Mesenchymal stem cell (in vitro differentiated cells and primary cell): ENCODE data around the gene SUCO.

Source experiments
- DNase-seq: peaks from one replicate; pipeline ENCODE4 v3.0.0-alpha.2; 2013
- H2AFZ ChIP-seq: one replicate; pipeline ENCODE4 v1.6.1; 2013; ENCODE audit warnings: low read depth, mild to moderate bottlenecking, control low read depth, inconsistent platforms, low read length, moderate library complexity
- H2AK5ac ChIP-seq: 2 replicates; pipeline ENCODE4 v1.6.1; 2013; ENCODE audit warnings: low read length, moderate library complexity, mild to moderate bottlenecking, inconsistent platforms; ENCODE audit not compliant: severe bottlenecking
- H2BK120ac ChIP-seq: one replicate; pipeline ENCODE4 v1.6.1; 2013; ENCODE audit warnings: low read depth, mild to moderate bottlenecking, inconsistent platforms, low read length, moderate library complexity
- H2BK12ac ChIP-seq, 2 experiments: one replicate each; pipeline ENCODE4 v1.6.1; 2013; ENCODE audit warnings: inconsistent platforms in 2 of 2, low read length in 2 of 2, mild to moderate bottlenecking in 2 of 2, moderate library complexity in 2 of 2, control low read depth in 1 of 2
- H2BK15ac ChIP-seq: one replicate; pipeline ENCODE4 v1.6.1; 2013; ENCODE audit warnings: mild to moderate bottlenecking, low read depth, inconsistent platforms; ENCODE audit not compliant: poor library complexity, severe bottlenecking
- H2BK5ac ChIP-seq: 2 replicates; pipeline ENCODE4 v1.6.1; 2013; ENCODE audit warnings: low read depth, mild to moderate bottlenecking, low read length, control low read depth, inconsistent platforms; ENCODE audit not compliant: poor library complexity, severe bottlenecking
- H3K14ac ChIP-seq, 2 experiments: one replicate each; pipeline ENCODE4 v1.6.1; 2013; ENCODE audit warnings: inconsistent platforms in 2 of 2, low read length in 2 of 2, control low read depth in 1 of 2, mild to moderate bottlenecking in 1 of 2, moderate library complexity in 1 of 2
- H3K18ac ChIP-seq, 2 experiments: one replicate each; pipeline ENCODE4 v1.6.1; 2013; ENCODE audit warnings: inconsistent platforms in 2 of 2, low read length in 2 of 2, control low read depth in 1 of 2, low read depth in 1 of 2, mild to moderate bottlenecking in 1 of 2
- H3K23ac ChIP-seq, 2 experiments: one replicate each; pipeline ENCODE4 v1.6.1; 2013; ENCODE audit warnings: inconsistent platforms in 2 of 2, low read length in 2 of 2, mild to moderate bottlenecking in 2 of 2, moderate library complexity in 2 of 2, control low read depth in 1 of 2
- H3K27ac ChIP-seq: 2 replicates; pipeline ENCODE4 v1.5.1; 2013; ENCODE audit warnings: mild to moderate bottlenecking, moderate library complexity, low read length, control low read depth, inconsistent platforms; ENCODE audit not compliant: poor library complexity, severe bottlenecking
- H3K27me3 ChIP-seq, 2 experiments: 2 replicates each; pipeline versions ENCODE4 v1.6.1 to v1.7.0; 2013; ENCODE audit warnings: low read length in 2 of 2, mild to moderate bottlenecking in 2 of 2, moderate library complexity in 2 of 2, control low read depth in 1 of 2, inconsistent platforms in 1 of 2; ENCODE audit not compliant: control insufficient read depth in 1 of 2, insufficient read depth in 1 of 2
- H3K36me3 ChIP-seq, 2 experiments: 2 replicates each; pipeline versions ENCODE4 v1.6.1 to v1.7.0; 2013; ENCODE audit warnings: low read length in 2 of 2, control low read depth in 1 of 2, inconsistent platforms in 1 of 2, low read depth in 1 of 2, mild to moderate bottlenecking in 1 of 2; ENCODE audit not compliant: insufficient read depth in 2 of 2, control insufficient read depth in 1 of 2
- H3K4ac ChIP-seq, 2 experiments: one replicate each; pipeline ENCODE4 v1.6.1; 2013; ENCODE audit warnings: inconsistent platforms in 2 of 2, low read length in 2 of 2, mild to moderate bottlenecking in 2 of 2, moderate library complexity in 2 of 2, control low read depth in 1 of 2, low read depth in 1 of 2
- H3K4me1 ChIP-seq: 2 replicates; pipeline ENCODE4 v1.6.1; 2013; ENCODE audit warnings: low read depth, low read length, control low read depth; ENCODE audit not compliant: control insufficient read depth, insufficient read depth
- H3K4me2 ChIP-seq: 2 replicates; pipeline ENCODE4 v1.6.1; 2013; ENCODE audit warnings: low read length, mild to moderate bottlenecking, inconsistent platforms; ENCODE audit not compliant: poor library complexity, severe bottlenecking
- H3K4me3 ChIP-seq, 2 experiments: 2 replicates each; pipeline versions ENCODE4 v1.5.1 to v1.7.0; 2013; ENCODE audit warnings: low read length in 2 of 2, mild to moderate bottlenecking in 2 of 2, control low read depth in 1 of 2, low read depth in 1 of 2; ENCODE audit not compliant: insufficient read depth in 1 of 2
- H3K79me1 ChIP-seq: replicated peaks from 2 replicates; pipeline ENCODE4 v1.6.1; 2013; ENCODE audit warnings: mild to moderate bottlenecking, control low read depth, low read length, inconsistent platforms; ENCODE audit not compliant: poor library complexity, severe bottlenecking
- H3K9ac ChIP-seq: 2 replicates; pipeline ENCODE4 v1.7.0; 2013; ENCODE audit warnings: mild to moderate bottlenecking, low read length, moderate library complexity
- H3K9me3 ChIP-seq: 2 replicates; pipeline ENCODE4 v1.7.0; 2013; ENCODE audit warnings: mild to moderate bottlenecking, low read length; ENCODE audit not compliant: control insufficient read depth
- H4K8ac ChIP-seq: one replicate; pipeline ENCODE4 v1.6.1; 2013; ENCODE audit warnings: inconsistent platforms, mild to moderate bottlenecking, low read length, moderate library complexity
- H4K91ac ChIP-seq: one replicate; pipeline ENCODE4 v1.6.1; 2013; ENCODE audit warnings: mild to moderate bottlenecking, low read length, inconsistent platforms
- WGBS: methylation state at CpG from one replicate; pipeline ENCODE4 v1.1.7; 2013; ENCODE audit warnings: mixed read lengths; 5-methylcytosine and 5-hydroxymethylcytosine counted together

The SUCO gene

GRCh38 chr1:172497230-172497629 lies 35.7 kb upstream of the SUCO start:
- Histone ChIP-seq H3K27ac (peak overlapping the region; percentile 62), H2AFZ (no peak overlapping the region), H2BK5ac (no peak overlapping the region), H4K91ac (no peak overlapping the region), H4K8ac (no peak overlapping the region), H3K9me3 (no peaks in the 10 kb centered on the region), H3K9ac (no peak overlapping the region), H3K4me1 (no peaks in the 10 kb centered on the region), H3K18ac (no peak overlapping the region), H3K36me3 (no peaks in the 10 kb centered on the region), H3K79me1 (no peaks in the 10 kb centered on the region), H3K4ac (no peak overlapping the region), H3K27me3 (peaks cover 0 to 7% of the 10 kb centered on the region in 2 experiments), H2AK5ac (no peak overlapping the region), H3K14ac (no peak overlapping the region), H3K4me2 (peak overlapping the region; percentile 14), H2BK120ac (no peak overlapping the region), H2BK12ac (no peak overlapping the region), H3K4me3 (no peak overlapping the region), H3K23ac (no peak overlapping the region), H2BK15ac (no peak overlapping the region)
- DNase-seq: peak; percentile 6
- WGBS: 27% methylated on average over 5 of the region's 5 CpGs

GRCh38 chr1:172498857-172499256 lies 34.1 kb upstream of the SUCO start:
- Histone ChIP-seq H3K27ac (no peak overlapping the region), H2BK5ac (no peak overlapping the region), H3K18ac (no peak overlapping the region), H3K27me3 (peaks cover 0 to 14% of the 10 kb centered on the region in 2 experiments), H3K36me3 (no peaks in the 10 kb centered on the region), H2BK120ac (no peak overlapping the region), H3K4me1 (no peaks in the 10 kb centered on the region), H3K79me1 (no peaks in the 10 kb centered on the region), H3K23ac (no peak overlapping the region), H3K9me3 (no peaks in the 10 kb centered on the region), H3K9ac (no peak overlapping the region), H4K91ac (no peak overlapping the region), H2AFZ (no peak overlapping the region), H2BK15ac (no peak overlapping the region), H2BK12ac (no peak overlapping the region), H3K4me3 (no peak overlapping the region), H3K4me2 (no peak overlapping the region), H2AK5ac (no peak overlapping the region), H3K4ac (no peak overlapping the region), H3K14ac (no peak overlapping the region), H4K8ac (no peak overlapping the region)
- WGBS: 100% methylated on average over 2 of the region's 2 CpGs
- DNase-seq: no peak

DNA sequence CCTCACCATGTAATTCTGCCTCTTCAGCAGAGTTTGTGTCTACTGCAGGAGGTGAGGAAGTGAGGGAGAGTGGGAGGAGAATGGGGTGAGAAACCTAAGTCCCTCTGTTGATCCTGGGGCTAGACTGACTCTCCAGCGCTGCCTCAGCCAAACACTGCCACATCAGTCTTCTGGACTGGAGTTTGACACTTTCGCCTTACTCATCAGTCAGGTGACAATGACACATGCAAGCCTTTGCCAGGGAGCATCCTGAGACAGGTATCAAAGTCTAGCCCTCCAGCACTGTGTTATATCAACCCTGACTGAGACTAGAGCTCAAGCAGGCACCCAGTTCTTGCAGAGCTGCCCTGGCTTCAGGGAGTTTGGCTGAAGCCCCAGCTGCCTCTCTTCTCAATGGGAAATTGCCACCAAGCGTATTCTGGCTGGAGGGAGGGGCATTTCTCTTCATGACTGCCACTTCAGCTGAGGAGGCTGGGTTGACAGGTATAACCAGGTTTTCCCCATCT lies 33.3 kb upstream of the SUCO start:
- H4K8ac ChIP-seq: no peak overlapping the region
- 97% methylated on average over 3 of the region's 3 CpGs for WGBS
- H3K27ac ChIP-seq: no peak overlapping the region
- H2AFZ ChIP-seq: no peak overlapping the region
- H3K36me3 ChIP-seq: no peaks in the 10 kb centered on the region
- H2BK12ac ChIP-seq: no peak overlapping the region
- no peak overlapping the region for H2BK15ac ChIP-seq
- H2BK120ac ChIP-seq: no peak overlapping the region
- no peak overlapping the region for H2AK5ac ChIP-seq
- H4K91ac ChIP-seq: no peak overlapping the region
- H3K4me3 ChIP-seq: no peak overlapping the region
- no peak overlapping the region for H3K23ac ChIP-seq
- H3K9me3 ChIP-seq: no peaks in the 10 kb centered on the region
- H3K79me1 ChIP-seq: no peaks in the 10 kb centered on the region
- peaks cover 0 to 17% of the 10 kb centered on the region in 2 experiments for H3K27me3 ChIP-seq
- no peak overlapping the region for H3K4ac ChIP-seq
- DNase-seq: no peak
- H3K4me2 ChIP-seq: no peak overlapping the region
- no peak overlapping the region for H2BK5ac ChIP-seq
- H3K14ac ChIP-seq: no peak overlapping the region
- no peaks in the 10 kb centered on the region for H3K4me1 ChIP-seq
- no peak overlapping the region for H3K9ac ChIP-seq
- H3K18ac ChIP-seq: no peak overlapping the region

GRCh38 chr1:172500207-172500606 lies 32.7 kb upstream of the SUCO start:
- H3K36me3 ChIP-seq: no peaks in the 10 kb centered on the region
- H4K8ac ChIP-seq: no peak overlapping the region
- H3K18ac ChIP-seq: no peak overlapping the region
- no peak overlapping the region for H3K27ac ChIP-seq
- H4K91ac ChIP-seq: no peak overlapping the region
- peaks cover 0 to 17% of the 10 kb centered on the region in 2 experiments for H3K27me3 ChIP-seq
- no peaks in the 10 kb centered on the region for H3K9me3 ChIP-seq
- H2BK120ac ChIP-seq: no peak overlapping the region
- no peak overlapping the region for H3K4me2 ChIP-seq
- H3K4me3 ChIP-seq: no peak overlapping the region
- H2AK5ac ChIP-seq: no peak overlapping the region
- no peaks in the 10 kb centered on the region for H3K4me1 ChIP-seq
- no peak overlapping the region for H2BK15ac ChIP-seq
- H3K9ac ChIP-seq: no peak overlapping the region
- no peak overlapping the region for H3K4ac ChIP-seq
- no peak overlapping the region for H3K23ac ChIP-seq
- DNase-seq: no peak
- H3K14ac ChIP-seq: no peak overlapping the region
- H3K79me1 ChIP-seq: no peaks in the 10 kb centered on the region
- 72% methylated on average over 2 of the region's 2 CpGs for WGBS
- H2AFZ ChIP-seq: no peak overlapping the region
- H2BK12ac ChIP-seq: no peak overlapping the region
- no peak overlapping the region for H2BK5ac ChIP-seq
